NCI-H1417 (cell line): ENCODE data around the gene RPL18.
"Not testable (repeated sequence)": the region's sequence is repeated elsewhere in the genome, so short reads cannot be mapped to it uniquely, and the experiment has no call there.

Experiments
- DNase-seq, 3 experiments: peaks; one replicate each; lab custom pipeline; 2025; lab: John Stamatoyannopoulos, UW

The RPL18 gene

GRCh38 chr19:48588670-48589401 lies 30.1 kb downstream of the RPL18 start:
- DNase-seq, result peak; percentile 65 to 89 (median 82)

GRCh38 chr19:48587387-48587786 lies 31.6 kb downstream of the RPL18 start:
- DNase-seq, result no peak

DNA sequence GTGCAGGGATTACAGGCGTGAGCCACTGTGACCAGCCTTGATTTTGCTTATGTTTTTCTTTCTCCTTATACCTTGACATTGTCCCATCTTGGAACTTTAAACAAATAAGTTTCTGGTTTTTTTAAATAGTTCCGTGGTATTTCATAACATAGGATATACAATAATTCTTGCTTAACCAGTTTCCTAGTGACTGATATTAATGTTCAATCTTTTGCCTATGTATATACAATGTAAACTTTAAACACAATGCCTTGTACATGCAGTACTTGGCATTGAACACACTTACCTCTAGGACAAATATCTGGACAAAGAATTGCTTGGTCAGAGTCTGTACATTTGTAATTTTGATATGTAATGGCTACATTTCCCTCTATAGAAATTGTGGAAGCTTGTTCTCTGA lies 36.8 kb downstream of the RPL18 start:
- no peak for DNase-seq

DNA sequence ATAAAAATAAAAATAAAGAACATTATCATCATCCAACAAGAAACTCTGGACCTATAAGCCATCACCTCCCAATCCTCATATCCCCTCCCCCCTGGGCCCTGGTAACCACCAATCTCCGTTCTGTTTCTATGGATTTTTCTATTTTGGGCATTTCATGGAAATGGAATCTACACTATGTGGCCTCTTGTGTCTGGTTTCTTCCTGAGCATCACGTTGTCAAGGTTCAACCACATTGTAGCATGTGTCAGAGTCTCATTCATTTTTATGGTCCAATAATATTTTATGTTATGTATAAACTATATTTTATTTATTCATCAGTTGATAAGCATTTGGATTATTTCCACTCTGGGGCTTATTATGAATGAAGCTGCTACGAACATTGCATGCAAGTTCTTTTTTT lies 40.1 kb downstream of the RPL18 start:
- DNase-seq, result no peak

DNA sequence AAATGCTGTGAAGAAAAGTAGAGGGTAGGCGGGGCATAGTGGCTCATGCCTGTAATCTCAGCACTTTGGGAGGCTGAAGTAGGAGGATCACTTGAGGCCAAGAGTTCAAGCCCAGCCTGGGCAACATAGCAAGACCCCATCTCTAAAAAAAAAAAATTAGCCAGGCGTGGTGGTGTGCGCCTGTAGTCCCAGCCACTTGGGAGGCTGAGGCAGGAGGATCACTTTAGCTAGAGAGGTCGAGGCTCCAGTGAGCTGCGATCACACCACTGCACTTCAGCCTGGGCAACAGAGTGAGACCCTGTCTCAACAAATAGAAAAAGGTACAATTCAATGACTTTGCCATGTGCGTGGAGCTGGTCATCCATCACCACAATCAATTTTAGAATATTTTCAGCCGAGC lies 41.1 kb downstream of the RPL18 start:
- DNase-seq, result not testable (repeated sequence)

- DNase-seq, result no peak
Measured at GRCh38 chr19:48575931-48576622, 42.9 kb downstream of the RPL18 start.

GRCh38 chr19:48573163-48573505 lies 45.8 kb downstream of the RPL18 start:
- DNase-seq, result no peak

DNA sequence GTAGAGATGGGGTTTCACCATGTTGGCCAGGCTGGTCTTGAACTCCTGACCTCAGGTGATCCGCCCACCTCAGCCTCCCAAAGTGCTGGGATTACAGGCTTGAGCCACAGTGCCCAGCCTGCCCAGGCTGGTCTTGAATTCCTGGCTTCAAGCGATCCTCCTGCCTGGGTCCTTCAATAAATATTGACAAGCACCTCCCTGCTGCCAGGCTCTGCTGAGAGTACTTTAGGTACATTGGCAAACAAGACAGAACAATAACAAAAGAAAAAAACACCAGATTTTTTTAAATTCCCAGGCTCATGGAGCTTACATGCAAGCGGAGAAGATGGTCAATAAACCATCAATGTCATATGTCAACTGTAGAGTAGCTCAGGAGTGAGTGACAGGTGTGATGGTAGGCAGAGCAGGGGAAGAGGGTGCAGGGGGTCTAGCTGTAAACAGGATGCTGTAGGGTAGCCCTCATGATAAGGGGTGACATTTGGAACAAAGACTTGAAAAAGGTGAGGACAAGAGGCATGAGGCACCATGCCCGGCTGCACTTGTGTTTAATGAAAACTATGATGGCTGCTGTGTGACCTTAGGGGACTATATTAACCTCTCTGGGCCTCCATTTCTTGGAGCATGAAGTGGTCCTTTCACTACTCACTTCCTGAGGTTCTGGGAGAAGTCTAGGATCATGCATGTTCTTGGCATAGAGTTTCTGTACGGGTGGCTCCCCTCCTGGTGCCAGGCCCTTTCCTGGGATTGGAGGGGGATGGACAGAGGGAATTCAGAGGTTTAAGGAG lies 47.4 kb downstream of the RPL18 start:
- peak in 2 of 3 experiments; percentile 7 to 64 for DNase-seq

- peak in 1 of 3 experiments; percentile 13 for DNase-seq
Measured at GRCh38 chr19:48569814-48570213, 49.2 kb downstream of the RPL18 start.

GRCh38 chr19:48568345-48568886 lies 50.6 kb downstream of the RPL18 start:
- no peak for DNase-seq
